ENCODE results near the gene PLEKHA1.
A peak's percentile ranks its signal among the peaks of the same experiment; 100 is the strongest.

PLEKHA1 gene

GRCh38 chr10:122422266-122422989 lies 47.9 kb downstream of the PLEKHA1 start:
- H3K4me3 ChIP-seq (ENCODE audit: low read depth, low read length): no peak overlapping the region
- TF ChIP-seq, protein P1, sequence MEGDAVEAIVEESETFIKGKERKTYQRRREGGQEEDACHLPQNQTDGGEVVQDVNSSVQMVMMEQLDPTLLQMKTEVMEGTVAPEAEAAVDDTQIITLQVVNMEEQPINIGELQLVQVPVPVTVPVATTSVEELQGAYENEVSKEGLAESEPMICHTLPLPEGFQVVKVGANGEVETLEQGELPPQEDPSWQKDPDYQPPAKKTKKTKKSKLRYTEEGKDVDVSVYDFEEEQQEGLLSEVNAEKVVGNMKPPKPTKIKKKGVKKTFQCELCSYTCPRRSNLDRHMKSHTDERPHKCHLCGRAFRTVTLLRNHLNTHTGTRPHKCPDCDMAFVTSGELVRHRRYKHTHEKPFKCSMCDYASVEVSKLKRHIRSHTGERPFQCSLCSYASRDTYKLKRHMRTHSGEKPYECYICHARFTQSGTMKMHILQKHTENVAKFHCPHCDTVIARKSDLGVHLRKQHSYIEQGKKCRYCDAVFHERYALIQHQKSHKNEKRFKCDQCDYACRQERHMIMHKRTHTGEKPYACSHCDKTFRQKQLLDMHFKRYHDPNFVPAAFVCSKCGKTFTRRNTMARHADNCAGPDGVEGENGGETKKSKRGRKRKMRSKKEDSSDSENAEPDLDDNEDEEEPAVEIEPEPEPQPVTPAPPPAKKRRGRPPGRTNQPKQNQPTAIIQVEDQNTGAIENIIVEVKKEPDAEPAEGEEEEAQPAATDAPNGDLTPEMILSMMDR (IDR thresholded peaks at IDR 0.05; ENCODE audit: low read depth, low read length): no peak
- TF ChIP-seq MYC (IDR thresholded peaks at IDR 0.05; ENCODE audit: low read depth, low read length) (no peak), POLR2A (IDR thresholded peaks at IDR 0.05; ENCODE audit: extremely low read depth, insufficient read length) (no peak)
- TF ChIP-seq, protein P2, sequence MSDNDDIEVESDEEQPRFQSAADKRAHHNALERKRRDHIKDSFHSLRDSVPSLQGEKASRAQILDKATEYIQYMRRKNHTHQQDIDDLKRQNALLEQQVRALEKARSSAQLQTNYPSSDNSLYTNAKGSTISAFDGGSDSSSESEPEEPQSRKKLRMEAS (IDR thresholded peaks at IDR 0.05; ENCODE audit: low read depth, low read length): no peak

GRCh38 chr10:122424059-122424458 lies 49.6 kb downstream of the PLEKHA1 start:
- H3K4me3 ChIP-seq (ENCODE audit: low read depth, low read length): no peak overlapping the region
- TF ChIP-seq, protein P2 (IDR thresholded peaks at IDR 0.05; ENCODE audit: low read depth, low read length): no peak
- TF ChIP-seq, protein P1 (IDR thresholded peaks at IDR 0.05; ENCODE audit: low read depth, low read length): no peak
- TF ChIP-seq MYC (IDR thresholded peaks at IDR 0.05; ENCODE audit: low read depth, low read length) (no peak), POLR2A (IDR thresholded peaks at IDR 0.05; ENCODE audit: extremely low read depth, insufficient read length) (no peak)
- DNase-seq (ENCODE audit: low read depth): no peak

More at GRCh38 chr10:122422266-122422989, 47.9 kb downstream of the PLEKHA1 start:
- DNase-seq (ENCODE audit: low read depth): no peak

DNA sequence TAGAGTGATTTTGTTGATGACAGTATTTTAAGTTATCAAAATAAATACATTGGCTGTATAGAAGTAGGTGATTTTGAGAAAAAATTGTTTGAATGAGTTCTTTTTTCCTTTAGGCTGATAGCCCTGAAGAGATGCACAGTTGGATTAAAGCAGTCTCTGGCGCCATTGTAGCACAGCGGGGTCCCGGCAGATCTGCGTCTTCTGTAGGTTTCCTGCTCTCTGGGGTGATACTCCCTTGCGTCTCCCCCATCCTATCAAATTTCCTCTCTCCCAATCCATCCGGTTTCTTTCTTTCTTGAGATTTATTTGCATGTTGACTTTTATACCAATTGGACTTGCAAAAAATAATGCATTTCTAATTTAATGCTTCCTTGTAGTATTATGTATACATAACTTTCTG lies 52.3 kb downstream of the PLEKHA1 start:
- H3K4me3 ChIP-seq (ENCODE audit: low read depth, low read length): no peak overlapping the region
- TF ChIP-seq MYC (IDR thresholded peaks at IDR 0.05; ENCODE audit: low read depth, low read length) (no peak), POLR2A (IDR thresholded peaks at IDR 0.05; ENCODE audit: extremely low read depth, insufficient read length) (no peak)
- TF ChIP-seq, protein P2 (IDR thresholded peaks at IDR 0.05; ENCODE audit: low read depth, low read length): no peak
- TF ChIP-seq, protein P1 (IDR thresholded peaks at IDR 0.05; ENCODE audit: low read depth, low read length): no peak
- no peak for DNase-seq (ENCODE audit: low read depth)

DNA sequence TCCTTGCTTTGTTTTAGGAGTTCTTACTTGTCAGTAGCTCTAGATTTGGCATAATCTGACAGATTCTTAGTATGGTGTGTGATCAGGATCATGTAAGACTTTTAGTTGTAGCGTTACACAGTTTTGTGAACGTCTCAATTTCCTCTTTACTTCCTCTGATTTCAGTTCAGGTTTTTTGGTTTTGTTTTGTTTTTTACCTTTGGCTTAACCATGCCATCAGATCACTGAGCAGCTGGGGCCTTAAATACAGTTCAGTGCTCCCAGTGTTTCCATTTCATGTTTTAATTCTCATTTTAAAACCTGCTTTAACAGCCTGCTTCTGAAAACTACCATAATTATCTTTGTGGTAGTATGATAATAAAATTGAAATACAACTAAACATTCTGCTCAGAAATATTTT lies 52.8 kb downstream of the PLEKHA1 start:
- TF ChIP-seq, protein P2 (IDR thresholded peaks at IDR 0.05; ENCODE audit: low read depth, low read length): no peak
- TF ChIP-seq POLR2A (IDR thresholded peaks at IDR 0.05; ENCODE audit: extremely low read depth, insufficient read length): no peak
- no peak for TF ChIP-seq MYC (IDR thresholded peaks at IDR 0.05; ENCODE audit: low read depth, low read length)
- TF ChIP-seq, protein P1 (IDR thresholded peaks at IDR 0.05; ENCODE audit: low read depth, low read length): no peak

DNA sequence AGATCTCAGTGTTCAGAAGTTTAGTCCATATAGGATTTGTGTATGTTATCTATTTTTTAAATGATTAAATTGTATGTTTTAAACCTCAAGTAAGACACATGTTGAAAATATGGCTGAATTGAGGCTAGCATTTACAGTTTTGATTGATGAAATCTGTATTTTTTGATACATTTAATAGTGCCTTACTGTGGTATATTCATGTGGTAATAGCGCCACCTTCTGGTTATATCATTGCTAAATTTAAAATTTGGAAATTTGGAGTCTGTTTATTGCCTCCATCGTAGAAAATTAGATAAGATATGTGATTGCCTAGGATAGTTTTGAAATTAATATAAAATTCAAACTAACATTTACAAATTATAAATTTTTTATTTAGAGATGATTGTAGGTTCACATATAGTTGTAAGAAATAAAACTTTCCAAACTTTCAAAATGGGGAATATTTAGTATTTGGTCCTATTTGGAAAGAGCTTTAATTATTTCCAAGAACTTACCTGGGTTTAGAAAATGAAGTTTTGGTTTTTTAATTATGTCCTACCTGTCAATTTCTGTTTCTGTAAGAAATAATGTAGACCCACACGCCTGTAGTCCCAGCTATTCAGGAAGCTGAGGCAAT lies 60.8 kb downstream of the PLEKHA1 start:
- DNase-seq (ENCODE audit: low read depth): peak; percentile 57
- TF ChIP-seq, protein P1 (IDR thresholded peaks at IDR 0.05; ENCODE audit: low read depth, low read length): peak; percentile 16
- TF ChIP-seq, protein P2 (IDR thresholded peaks at IDR 0.05; ENCODE audit: low read depth, low read length): no peak
- no peak overlapping the region for H3K4me3 ChIP-seq (ENCODE audit: low read depth, low read length)

More for the DNA sequence above, 52.8 kb downstream of the PLEKHA1 start:
- H3K4me3 ChIP-seq (ENCODE audit: low read depth, low read length): no peak overlapping the region
- no peak for DNase-seq (ENCODE audit: low read depth)

Measured in NB4 (cell line).